ENCODE results near the gene HIP1.
"Not testable (repeated sequence)": the region's sequence is repeated elsewhere in the genome, so short reads cannot be mapped to it uniquely, and the experiment has no call there.

- TF ChIP-seq CTCF, POLR2AphosphoS5 (IDR thresholded peaks at IDR 0.05): not testable (repeated sequence)
Measured at GRCh38 chr7:75682052-75682451, 56.7 kb downstream of the HIP1 start.

All from prostate gland (tissue), 2 donors.